ENCODE measurements around the gene NIPAL3. TPM values are rescaled to one million over a fixed set of nuclear protein-coding genes. Genes with fewer than 3 reads are reported as not detected.
"Not testable (repeated sequence)": the region's sequence is repeated elsewhere in the genome, so short reads cannot be mapped to it uniquely, and the experiment has no call there.

NIPAL3 gene
- total RNA-seq, 1 donor from 2014 or later, result 12.0 TPM

DNA sequence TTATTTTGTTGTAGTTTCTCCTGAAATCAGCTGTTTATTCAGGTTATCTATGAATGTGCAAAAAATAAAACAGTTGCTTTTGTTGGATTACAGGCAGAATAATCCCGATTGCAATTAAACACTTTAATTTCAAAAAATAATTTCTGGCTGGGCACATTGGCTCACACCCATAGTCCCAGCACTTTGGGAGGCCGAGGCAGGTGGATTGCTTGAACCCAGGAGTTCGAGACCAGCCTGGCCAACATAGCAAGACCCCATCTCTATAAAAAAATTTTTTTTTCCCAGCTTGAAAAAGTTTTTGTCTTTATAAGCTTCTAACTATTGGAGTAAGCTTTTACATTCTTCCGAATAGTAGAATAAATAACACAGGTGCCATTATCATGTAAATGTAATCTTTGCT lies 102.3 kb downstream of the NIPAL3 start:
- DNase-seq, result no peak

DNA sequence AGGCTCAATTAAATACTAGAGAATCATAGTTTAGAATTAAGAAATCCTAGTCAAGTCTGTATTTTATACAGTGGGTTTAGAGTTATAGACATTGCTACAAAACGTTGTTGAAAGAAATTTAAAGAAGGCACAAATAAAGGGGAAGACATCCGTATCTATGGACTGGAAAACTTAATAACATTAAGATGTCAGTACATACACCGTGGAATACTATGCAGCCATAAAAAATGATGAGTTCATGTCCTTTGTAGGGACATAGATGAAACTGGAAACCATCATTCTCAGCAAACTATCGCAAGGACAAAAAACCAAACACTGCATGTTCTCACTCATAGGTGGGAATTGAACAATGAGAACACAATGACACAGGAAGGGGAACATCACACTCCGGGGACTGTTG lies 104.7 kb downstream of the NIPAL3 start:
- not testable (repeated sequence) for DNase-seq

Other genes starting within 250 kb of the NIPAL3 start
- gene IFNLR1, start 228.5 kb upstream of the NIPAL3 start, total RNA-seq, result 3.4 TPM
- 35.8 TPM for gene GRHL3, start 96.4 kb upstream of the NIPAL3 start, total RNA-seq
- 2.7 TPM for gene STPG1, start 2.0 kb upstream of the NIPAL3 start, total RNA-seq
- 10.7 TPM for gene RCAN3, start 87.0 kb downstream of the NIPAL3 start, total RNA-seq
- gene NCMAP, start 140.3 kb downstream of the NIPAL3 start, total RNA-seq, result 0.49 TPM
- gene SRRM1, start 227.5 kb downstream of the NIPAL3 start, total RNA-seq, result 64.9 TPM

All from skin of body (tissue), 2 donors.